Measurements from ENCODE around the gene NDFIP2.

- no peak for TF ChIP-seq CTCF (conservative IDR thresholded peaks at IDR 0.05 in 1 of 2, IDR thresholded peaks at IDR 0.05 in 1 of 2; ENCODE audit: extremely low read depth in 1 of 2, insufficient read depth in 1 of 2, low read depth in 1 of 2, low read length in 2 of 2)
- TF ChIP-seq EZH2 (IDR thresholded peaks at IDR 0.05; ENCODE audit: borderline replicate concordance, low read length) = no peak
Observed at GRCh38 chr13:79543883-79544282, 62.9 kb downstream of the NDFIP2 start.
